Left ventricle myocardium superior (tissue), 1 donor: Measurements from ENCODE around the gene EFTUD2. TPM values are rescaled to one million over a fixed set of nuclear protein-coding genes. Genes with fewer than 3 reads are reported as not detected.

Source experiments
- microRNA-seq: library from miRNA; unstranded; fragments of <30 nt; microRNA quantifications from one replicate; pipeline ENCODE4 v1.2.0, GENCODE V29; 2020; ENCODE audit warnings: borderline number of aligned reads
- total RNA-seq: library from RNA; stranded (reverse); fragmentation: NEBNext Ultra II Directional; extraction: Animal tissue kit (Norgen Biotek cat#: 25700); gene quantifications from one replicate; pipeline ENCODE4 v1.2.1, GENCODE V29; 2021
- donor health status: DM: no; HTN: yes; CAD: no; lungs with severe emphysema.

EFTUD2 gene
- total RNA-seq, 1 donor from 2014 or later, result 54.4 TPM

Small RNA genes within 50 kb of the gene (microRNA-seq; reads per million reads assigned to microRNA genes)
- not detected for gene MIR6783

Other genes starting within 250 kb of the EFTUD2 start
- not detected for gene MEIOC, start 243.0 kb downstream of the EFTUD2 start, total RNA-seq
- gene CCDC43, start 209.7 kb downstream of the EFTUD2 start, total RNA-seq, result 31.0 TPM
- 4.9 TPM for gene DBF4B, start 190.8 kb downstream of the EFTUD2 start, total RNA-seq
- gene ADAM11, start 140.5 kb downstream of the EFTUD2 start, total RNA-seq, result 27.2 TPM
- gene GJC1, start 69.2 kb downstream of the EFTUD2 start, total RNA-seq, result 18.6 TPM
- gene HIGD1B, start 51.6 kb downstream of the EFTUD2 start, total RNA-seq, result 22.2 TPM
- 4.2 TPM for gene GFAP, start 16.1 kb upstream of the EFTUD2 start, total RNA-seq
- gene KIF18B, start 48.3 kb upstream of the EFTUD2 start, total RNA-seq, result 3.2 TPM
- gene C1QL1, start 68.9 kb upstream of the EFTUD2 start, total RNA-seq, result 15.2 TPM
- 25.6 TPM for gene DCAKD, start 152.2 kb upstream of the EFTUD2 start, total RNA-seq
- 114 TPM for gene NMT1, start 161.9 kb upstream of the EFTUD2 start, total RNA-seq
- gene PLCD3, start 233.1 kb upstream of the EFTUD2 start, total RNA-seq, result 281 TPM
- 7.7 TPM for gene ACBD4, start 236.2 kb upstream of the EFTUD2 start, total RNA-seq
- 35.1 TPM for gene HEXIM1, start 249.0 kb upstream of the EFTUD2 start, total RNA-seq